Occipital lobe (tissue), 2 donors: Measurements from ENCODE around the gene PIMREG. TPM values are rescaled to one million over a fixed set of nuclear protein-coding genes. Genes with fewer than 3 reads are reported as not detected.
A peak's percentile ranks its signal among the peaks of the same experiment; 100 is the strongest.

ENCODE experiments used
- DNase-seq: peaks from one replicate; lab custom pipeline; 2025; lab: John Stamatoyannopoulos, UW
- total RNA-seq: library from RNA; depleted of rRNA; stranded (reverse); fragments of >200 nt; gene quantifications from one replicate; pipeline ENCODE4 v1.2.3, GENCODE V29; 2014

PIMREG gene
- total RNA-seq, 1 donor from 2014 or later: 5.9 TPM

DNA sequence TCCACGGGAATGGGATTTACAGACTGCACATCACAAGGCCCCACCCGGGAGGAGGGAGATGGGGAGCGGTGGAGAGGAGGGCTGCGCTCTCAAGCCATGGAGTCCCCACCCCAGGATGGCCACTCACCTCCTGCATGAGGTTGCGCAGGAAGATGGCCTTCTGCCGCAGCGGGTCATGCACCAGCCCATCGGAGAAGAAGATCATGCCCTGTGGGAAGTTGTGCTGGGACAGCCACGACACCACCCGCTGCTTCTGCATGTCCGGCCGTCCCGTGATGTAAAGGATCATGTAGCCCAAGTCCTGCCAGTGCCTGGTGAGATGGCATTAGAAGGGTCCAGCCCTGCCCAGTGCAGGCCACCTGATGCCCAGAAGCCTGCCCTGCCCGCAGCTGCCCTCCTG lies 17.0 kb downstream of the PIMREG start:
- DNase-seq: no peak

- DNase-seq: no peak
Measured at GRCh38 chr17:6461792-6462524, 17.7 kb downstream of the PIMREG start.

DNA sequence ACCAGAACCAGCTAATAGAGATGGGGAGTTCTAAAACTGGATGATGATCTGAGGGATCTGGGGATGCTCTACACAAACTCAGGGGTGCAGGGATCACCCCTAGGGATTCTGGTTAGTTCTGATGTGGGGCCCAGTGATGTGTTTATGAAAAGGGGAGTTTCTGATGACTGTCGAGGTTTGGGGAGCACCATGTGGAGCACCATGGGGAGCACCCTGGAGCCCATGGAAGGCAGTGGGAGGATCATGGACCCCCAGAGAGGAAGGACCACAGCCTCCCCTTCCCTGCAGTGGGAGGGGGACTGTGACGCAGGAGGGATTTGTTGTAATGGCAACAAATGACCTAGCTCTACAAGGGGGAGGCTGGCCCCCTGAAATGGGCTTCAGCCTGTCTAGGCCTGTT lies 18.4 kb downstream of the PIMREG start:
- no peak for DNase-seq

GRCh38 chr17:6463616-6464445 lies 19.6 kb downstream of the PIMREG start:
- no peak for DNase-seq

DNA sequence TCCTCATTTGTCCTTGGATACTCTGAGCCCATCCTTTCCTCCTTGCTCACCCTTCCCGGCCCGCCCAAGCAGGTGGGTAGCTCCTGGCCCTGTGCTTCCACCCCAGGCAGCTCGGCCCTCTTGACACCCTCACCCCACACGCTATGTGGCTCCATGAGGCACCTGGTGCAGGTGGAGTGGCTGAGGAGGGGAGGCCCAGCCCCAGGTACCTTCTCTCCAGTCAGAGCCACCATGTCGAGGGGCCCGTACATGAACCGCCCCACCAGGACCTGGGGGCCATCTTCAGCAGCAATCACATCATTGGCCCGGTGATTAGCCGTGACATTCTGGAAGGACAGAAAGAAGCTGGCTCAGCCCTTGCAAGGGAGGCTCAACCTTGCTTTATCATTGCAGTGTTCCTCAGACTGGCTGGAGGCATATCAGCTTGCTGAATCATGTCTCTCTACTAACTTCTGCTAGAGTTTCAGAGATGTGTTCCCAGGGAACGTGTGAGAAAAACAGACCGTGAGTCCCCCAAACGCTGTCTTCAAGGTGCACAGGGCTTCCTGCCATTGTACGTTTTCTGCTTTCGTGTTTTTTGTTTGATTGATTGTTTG lies 20.3 kb downstream of the PIMREG start:
- DNase-seq: no peak

- no peak for DNase-seq
Measured at GRCh38 chr17:6465206-6466003, 21.1 kb downstream of the PIMREG start.

DNA sequence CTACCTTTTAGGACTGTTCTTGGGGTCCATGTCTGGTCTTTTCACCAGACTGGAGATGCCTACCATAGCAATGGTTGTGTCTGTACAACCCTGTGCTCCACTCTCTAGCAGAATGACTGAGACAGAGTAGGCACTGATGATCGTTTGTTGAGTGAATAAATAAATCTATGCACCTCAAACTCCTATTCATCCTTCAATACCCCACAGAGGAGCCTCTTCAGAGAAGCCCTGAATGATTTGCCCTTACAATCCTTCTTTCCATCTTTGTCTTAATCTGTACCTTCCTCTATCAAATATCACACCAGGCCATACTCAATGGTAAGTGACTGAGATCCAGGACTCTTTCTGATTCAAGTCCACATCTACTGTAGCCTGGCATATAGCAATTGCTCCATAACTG lies 23.3 kb downstream of the PIMREG start:
- DNase-seq: no peak

- no peak for DNase-seq
Measured at GRCh38 chr17:6468051-6468790, 24.0 kb downstream of the PIMREG start.

- no peak for DNase-seq
Measured at GRCh38 chr17:6470146-6470718, 26.0 kb downstream of the PIMREG start.

- DNase-seq: no peak
Measured at GRCh38 chr17:6470751-6471521, 26.7 kb downstream of the PIMREG start.

DNA sequence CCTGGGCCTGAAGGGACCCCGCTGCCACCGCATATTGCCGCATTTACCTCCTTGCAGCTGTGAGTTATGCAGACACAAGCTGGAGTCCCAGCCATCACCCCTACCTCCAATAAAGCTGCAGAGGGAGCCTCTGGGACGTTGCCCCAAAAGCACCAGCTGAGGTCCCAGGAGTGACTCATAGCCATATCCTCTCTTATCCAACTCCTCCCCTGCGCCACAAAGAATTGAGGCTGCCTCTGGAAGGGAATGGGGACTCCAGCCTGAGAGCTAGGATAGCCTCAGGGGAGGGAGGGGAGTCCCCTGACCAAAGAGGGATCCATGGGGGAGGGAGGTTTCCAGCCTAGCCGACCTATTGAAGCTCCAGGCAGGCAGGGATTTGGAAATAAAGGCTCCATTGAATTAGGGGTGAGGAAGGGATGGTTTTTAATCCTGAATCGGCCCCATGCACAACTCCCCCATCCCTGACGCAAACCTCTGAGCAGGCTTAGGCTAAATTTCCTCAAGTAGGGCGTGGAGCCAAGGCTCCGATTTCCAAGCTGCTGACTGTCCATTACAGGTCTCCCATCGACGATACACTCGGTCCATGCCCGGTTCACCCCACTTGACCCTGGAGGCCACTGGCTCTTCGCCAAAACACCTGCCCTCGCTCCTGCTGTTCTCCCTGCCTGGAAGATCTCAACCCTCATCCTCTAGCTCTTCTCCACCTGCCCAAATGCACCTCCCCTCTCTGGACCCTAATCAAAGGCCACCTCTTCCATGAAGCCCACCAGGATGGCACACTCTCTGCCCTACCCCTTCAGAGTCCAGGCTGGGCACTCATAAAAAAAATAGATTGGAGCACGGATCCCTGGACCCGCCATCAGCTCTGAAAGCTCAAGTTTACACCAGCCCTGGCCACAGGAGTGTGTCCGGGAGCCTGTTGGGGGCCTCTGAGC lies 27.5 kb downstream of the PIMREG start:
- peak; percentile 39 for DNase-seq

DNA sequence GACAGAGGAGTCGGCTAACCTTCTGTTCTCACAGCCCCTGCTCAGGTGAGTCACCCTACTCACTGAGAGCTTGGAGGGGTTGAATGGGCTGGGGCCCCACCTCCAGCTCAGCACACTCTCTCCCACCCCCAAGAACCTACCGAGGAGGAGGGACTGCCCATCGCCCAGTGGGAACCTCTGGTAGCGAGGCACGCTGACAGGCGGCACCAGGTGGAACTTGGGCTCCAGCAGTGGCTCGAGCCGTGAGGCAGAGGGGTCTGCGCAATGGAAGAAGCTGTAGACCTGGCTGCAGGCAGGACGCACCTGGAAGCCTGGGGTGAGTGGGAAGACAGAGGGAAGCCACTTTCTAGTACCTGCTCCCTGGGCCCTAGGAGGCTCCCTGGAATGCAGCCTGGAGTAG lies 28.3 kb downstream of the PIMREG start:
- no peak for DNase-seq

DNA sequence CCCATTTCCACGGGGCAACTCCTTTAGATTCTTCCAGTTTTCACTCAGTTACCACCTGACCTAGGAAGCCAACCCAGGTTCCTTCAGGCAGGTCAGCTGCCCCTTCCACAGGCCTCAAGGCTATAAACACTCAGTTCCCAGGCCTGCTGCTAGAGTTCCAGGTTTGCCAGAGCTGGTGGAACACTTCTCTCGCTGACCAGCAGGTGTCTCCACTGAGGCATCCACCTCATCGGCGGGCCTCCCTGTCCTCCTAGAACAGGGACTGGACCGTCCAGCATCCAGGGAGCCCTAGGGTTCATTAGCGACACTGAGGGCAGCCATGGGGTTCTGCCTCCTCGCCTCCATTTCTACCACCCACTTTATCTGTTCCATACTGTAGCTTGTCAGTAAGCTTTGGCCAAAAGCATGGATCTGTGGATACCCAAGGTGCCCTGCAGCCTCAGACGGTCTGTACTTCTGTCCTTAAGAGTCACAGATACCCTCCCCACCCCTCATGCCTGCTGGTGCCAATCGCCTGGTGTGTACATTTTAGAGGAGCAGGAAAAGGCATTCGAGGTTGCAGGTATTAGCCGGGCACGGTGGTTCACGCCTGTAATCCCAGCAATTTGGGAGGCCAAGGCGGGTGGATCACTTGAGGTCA lies 29.0 kb downstream of the PIMREG start:
- peak; percentile 64 for DNase-seq

DNA sequence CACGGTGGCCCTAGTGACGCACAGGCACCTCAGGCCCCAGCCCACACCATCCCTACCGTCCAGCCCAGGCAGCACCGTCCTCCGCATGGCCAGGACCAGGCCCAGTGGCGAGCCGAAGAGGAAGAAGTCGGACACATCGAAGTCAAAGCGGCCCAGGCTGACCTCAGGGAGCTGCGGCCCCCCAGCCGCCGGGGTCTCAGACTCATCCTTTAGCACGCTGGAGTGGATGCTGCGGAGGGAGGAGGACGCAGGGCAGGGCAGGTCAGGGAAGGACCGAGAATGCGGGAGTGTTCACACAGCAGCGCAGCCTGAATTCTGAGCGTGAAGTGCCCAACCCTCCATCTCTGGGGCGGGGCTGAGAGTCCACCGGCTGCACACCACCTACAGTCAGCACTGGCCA lies 30.1 kb downstream of the PIMREG start:
- DNase-seq: no peak

DNA sequence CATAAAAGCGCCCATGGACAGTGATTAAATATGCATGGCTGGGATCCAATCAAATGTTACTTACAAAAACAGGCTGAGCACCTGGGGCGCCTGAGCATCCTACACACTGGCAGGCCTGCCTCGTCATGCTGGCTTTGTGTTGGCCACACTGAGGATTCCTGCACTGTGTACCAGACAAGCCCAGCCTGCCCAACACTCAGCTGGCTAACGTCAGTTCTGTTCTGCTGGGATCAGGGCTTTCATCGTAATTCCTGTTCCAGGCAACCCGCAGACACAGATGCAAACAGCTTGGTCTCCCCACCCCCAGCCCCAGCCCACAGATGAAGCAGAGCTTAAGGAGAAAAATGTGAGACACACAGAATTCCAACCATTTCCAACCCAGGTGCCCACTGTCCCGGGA lies 30.7 kb downstream of the PIMREG start:
- peak; percentile 25 for DNase-seq

DNA sequence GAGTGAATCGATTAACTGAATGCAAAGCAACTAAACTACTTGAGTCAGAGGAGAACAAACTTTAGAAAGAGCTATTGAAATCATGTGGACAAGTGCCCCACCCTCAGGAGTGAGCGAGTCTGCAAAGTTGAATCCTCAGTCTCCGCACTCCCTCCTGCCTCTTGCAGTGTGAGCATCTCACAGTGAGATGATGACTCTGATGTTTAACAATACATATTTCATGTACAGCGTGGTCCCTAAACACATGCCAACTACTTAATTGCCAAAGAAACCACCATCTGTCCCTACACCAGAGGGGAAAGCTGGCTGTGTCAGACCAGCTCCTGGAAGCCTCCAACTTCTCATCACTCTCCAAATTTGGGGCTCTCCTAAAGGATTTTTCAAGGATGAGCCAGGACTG lies 31.2 kb downstream of the PIMREG start:
- no peak for DNase-seq

DNA sequence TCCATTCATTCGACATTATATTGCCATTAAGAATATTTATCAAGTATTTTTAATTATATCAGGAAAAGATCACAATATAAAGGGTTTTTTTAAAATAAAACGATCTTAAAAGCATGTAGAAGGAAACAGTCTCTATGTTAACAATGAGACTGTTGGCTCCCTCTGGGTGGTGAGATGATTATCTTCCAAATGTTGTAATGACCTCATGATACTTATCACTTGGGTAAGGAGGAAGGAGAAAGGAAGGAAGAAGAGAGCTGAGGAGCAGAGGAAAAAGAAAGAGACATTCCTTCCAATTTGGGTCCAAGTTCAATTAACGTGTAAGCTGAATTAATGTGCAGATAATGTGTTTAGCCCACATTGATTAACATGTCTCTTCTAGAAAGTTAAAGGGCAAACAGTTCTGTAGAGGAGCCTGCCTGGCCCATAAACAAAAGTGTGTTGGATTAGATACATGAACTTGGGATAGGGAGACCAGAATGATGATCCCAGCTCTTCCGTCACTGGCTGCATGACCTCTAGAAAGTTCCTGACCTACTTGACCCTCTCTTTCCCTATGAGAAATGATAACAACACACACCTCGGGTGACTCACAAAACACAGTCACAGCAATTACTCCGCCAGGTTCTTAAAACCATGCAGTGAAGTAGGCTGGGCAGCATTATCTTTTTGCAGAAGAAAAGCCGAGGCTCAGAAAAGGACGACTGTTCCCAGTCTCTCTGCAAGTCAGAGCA lies 32.0 kb downstream of the PIMREG start:
- DNase-seq: no peak

DNA sequence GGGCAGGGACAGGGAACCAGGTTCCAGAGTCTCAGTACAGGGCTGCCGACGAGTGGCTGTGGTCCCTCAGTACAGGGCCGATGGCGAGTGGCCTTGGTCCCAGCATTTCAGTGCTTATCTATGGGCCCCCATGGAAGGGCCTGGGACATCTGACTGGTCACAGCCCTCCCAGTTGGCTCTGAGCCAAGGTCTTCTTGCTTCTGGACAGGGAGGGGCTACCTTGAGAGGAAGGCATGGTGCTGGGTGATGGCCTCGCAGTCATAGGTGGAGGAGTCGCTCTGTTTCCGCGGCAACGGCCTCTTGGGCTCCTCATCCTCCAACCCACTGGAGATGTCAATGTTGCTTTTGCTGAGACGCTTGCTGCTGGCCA lies 32.5 kb downstream of the PIMREG start:
- DNase-seq: no peak
